HG02610 (cell line): Measurements from ENCODE around the gene SHISA2.

Source experiments
- ATAC-seq: cut with Tn5 transposase; IDR thresholded peaks from one replicate; pipeline ENCODE4 v1.9.1; 2021; ENCODE audit warnings: mild to moderate bottlenecking, moderate library complexity; ENCODE audit not compliant: unreplicated experiment

The SHISA2 gene

DNA sequence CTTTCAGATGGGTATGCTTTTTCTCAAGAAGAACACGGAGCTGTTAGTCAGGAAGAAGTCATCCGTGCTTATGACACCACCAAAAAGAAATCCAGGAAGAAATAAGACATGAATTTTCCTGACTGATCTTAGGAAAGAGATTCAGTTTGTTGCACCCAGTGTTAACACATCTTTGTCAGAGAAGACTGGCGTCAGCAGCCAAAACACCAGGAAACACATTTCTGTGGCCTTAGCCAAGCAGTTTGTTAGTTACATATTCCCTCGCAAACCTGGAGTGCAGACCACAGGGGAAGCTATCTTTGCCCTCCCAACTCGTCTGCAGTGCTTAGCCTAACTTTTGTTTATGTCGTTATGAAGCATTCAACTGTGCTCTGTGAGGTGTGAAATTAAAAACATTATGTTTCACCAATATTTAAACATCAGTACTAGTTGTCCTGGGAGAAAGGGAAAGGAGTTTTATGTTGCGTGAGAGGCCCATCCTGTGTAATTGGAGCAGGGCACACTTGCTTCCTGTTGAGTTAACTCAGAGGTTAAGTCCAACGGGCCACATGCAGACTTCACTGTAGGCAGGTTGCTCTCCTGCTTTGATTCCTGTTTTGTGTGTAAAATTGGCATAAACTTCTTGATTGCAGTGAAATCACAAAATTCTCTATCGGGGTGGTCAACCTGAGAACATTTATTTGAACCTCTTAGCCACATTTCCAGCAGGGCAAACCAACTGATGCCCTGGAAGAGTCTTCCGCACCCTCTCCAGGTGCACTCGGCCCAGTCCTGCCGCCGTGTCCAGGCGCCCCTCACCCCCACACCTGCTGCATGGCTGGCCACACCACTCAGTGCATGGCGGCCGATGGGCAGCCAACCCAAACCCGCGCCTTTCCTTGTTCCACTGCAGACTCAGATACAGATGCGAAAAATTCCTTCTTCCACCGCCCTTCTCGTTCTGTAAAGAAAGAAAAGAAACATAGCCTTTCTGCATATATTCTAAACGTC lies 31.6 kb downstream of the SHISA2 start:
- no peak for ATAC-seq

- ATAC-seq: no peak
These were observed 32.6 kb downstream of the SHISA2 start for GRCh38 chr13:26019251-26019650.

DNA sequence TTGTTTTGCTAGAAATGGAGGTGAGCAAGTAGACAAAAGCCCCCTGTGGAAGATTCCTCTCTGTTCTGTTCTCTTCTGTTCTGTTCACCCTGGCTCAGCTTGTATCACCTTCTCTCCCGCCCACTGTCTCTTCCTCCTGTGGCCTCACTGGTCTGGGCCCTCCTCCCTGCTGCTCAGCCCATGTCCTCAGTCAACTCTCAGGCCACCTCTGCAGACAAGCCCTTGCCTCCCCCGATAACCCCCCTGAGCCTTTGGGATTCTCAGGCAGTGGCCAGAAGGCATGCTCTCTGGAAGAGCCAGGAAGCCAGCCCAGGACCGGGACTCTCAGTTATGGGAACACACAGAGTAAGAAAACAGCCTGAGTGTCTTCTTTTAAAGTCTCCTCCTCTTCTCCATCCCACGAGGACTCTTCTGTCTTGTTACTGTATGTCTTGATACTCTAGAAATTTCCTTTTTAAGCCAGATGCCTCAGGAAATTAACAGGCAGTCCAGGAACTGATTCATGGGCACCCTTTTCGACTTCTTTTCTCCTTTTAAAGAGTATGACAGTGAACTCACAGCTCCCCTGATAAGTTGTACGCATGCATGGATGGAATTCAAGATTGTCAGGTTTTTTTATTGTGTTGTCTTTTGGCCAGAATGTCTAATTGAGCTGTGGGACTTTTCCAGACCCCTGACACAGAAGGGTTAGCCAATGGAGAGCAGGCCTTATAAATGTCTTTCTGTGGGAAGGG lies 33.7 kb downstream of the SHISA2 start:
- no peak for ATAC-seq

DNA sequence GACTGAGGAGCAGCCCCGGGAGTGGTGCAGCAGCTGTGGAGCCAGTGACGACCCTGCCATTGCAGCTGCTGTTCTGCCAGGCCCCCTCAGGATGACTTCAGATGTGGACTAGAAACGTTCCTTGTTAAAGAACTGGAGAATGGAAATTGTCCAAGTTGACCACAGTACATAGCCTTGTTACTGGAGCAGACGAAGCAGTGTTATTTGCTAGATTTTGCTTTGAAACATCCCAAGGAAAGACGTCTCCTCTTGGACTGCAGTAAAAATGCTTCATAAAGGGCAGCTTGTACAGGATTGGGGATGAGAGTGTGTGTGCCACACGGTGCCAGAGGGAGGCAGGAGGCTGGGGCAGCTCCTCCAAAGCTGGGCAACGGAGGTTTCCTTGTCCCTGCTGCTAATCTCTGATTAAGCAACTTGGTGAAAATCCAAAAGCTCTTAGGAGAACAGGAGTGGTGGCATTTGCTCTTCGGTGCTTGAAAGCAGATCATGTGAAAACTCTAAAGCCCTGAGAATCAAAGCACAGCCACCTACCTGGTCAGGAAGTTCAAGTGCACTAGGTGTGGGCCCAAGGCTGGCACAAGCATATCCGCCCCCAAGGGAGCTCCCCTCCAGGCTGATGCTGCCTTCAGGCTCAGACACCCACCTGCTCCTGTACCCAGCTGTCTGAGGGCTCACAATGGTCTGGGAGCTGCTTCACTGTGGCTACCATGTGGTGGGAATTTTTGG lies 34.5 kb downstream of the SHISA2 start:
- ATAC-seq: no peak

GRCh38 chr13:26016189-26016588 lies 35.6 kb downstream of the SHISA2 start:
- no peak for ATAC-seq

- no peak for ATAC-seq
These were observed 36.3 kb downstream of the SHISA2 start for GRCh38 chr13:26015271-26016125.

DNA sequence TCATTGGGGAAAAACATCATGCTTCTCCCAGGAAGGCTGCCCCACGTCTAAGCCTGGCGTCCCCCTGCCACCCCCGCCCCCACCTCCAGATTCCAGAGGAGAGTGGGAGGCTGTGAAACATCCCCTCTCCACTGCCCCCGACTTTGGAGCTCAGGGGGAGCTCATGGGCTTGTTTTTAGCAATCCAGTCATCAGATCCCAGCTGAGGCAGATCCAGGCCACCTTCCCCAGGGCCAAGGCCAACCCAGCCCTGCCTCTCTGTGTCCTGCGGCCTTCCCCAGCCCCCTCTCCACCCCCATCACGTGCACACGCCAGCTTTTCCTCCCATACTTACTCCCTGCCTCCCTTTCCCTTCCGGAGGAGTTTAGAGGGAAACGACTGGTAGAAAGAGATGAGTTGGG lies 38.8 kb downstream of the SHISA2 start:
- no peak for ATAC-seq

DNA sequence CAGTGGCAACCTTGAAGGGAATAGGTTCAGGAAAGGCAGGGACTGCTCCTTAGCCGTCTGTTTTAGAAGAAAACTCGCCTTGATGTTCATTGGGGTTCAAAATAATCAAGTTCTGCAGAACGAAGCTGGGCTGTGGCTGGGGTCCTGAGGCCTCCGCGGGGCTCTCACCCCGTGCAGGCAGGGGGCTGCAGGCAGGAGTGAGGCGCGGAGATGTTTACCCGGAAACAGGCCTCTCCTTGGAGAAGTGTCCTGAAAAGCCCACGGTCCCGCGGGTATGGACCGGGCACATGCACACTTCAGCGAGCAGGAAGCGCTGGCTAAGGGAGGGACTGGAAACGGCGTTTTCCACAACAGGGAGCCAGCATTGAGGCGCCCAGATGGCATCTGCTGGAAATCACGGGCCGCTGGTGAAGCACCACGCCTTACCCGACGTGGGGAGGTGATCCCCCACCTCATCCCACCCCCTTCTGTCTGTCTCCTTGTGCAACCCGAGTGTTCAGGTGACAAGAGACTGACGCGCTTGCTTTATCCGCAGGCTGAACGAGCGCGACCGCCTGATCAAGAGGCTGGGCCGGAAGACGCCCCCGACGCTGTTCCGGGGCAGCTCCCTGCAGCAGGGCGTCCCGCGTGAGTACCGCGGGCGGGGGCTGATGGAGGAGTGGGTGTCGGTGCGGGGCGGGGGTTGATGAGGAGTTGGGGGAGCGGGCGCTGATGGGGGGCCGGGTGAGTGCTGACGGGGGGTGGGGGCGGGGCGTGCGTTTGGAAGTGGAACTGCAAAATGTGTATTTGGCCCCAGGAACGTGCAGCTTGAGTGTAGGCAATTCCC lies 39.6 kb downstream of the SHISA2 start:
- no peak for ATAC-seq

DNA sequence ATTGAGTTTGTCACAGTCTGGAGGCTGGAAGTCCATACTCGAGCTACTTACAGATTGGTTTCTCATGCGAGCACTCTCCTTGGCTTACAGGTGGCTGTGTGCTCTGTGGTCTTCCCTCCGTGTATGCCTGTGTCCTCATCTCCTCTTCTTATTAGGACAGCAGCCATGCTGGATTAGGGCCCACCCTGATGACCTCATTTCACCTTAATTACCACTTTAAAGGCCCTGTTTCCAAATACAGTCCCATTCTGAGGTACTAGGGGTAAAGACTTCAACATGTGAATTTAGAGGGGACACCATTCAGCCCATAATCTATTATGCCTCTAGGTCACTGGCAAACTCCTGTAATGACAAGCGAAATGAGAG lies 40.6 kb downstream of the SHISA2 start:
- no peak for ATAC-seq

DNA sequence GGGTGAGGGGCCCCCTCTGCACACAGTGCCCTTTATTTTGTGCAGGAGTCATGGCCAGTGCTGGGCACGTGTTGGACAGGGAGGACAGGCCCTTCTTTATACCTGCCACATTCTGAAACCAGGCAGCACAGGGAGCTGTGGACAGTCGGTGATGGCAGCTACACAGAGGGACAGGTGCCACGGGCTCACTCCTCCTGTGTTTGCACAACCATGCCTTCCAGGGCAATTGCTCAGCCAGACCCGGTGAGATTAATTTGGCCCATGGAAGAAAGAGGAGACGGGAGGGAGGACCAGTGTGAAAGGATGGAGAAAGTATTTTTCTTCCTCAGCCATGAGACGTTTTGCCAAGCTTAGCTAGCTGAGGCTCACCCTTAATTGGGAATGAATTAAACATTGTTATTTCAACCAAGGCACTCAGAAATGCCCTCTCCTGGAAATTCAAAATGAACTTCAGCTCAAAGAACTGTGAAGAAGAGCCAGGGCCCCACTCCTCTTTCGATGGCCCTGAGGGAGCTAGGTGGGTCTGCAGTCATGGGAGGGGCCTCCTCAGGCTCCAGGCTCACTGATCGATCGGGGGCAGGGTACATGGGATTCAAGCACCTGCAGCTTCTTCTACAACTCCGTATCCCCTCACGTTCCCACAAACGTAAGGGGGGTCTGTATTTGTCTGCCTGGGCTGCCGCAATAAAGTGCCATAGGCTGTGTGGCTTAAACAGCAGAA lies 41.2 kb downstream of the SHISA2 start:
- no peak for ATAC-seq

DNA sequence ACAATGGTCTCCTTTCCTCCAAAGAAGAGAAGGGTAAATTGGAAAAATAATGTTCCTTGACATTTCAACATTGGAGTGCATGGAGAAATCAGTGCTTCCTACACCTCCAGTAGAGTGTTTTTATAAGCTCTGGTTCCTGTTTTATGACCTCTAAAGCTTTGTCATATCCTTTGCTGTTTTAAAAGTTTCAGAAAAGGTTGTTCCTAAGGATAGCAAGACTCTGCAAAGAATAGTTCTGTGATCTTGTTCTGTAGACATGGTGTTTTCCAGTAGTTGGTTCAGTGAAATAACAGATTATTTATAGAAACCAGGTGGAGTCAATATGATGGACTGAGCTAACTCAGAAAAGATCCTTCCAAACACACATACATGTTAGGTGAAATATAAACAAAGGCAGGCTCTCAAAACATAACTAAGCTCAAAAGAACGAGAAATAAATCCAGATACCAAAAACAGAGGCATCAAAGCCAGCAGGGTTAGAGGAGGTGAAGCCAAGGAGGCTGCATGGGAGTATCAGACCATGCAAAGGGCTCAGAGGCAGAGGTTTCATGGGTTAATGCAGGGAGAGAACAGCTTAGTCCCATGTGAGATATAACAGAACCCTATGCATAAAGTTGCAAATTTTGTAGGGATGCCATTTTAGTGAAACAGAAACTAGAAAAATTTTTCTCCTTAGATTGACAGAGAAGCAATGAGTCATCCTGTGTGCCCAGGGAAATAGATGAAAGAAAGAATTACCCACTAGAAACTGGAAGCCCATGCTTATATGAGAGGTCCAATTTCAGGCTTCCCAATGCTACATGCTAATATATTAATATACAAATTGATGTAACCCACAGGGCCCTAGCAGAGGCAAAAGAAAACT lies 44.3 kb downstream of the SHISA2 start:
- ATAC-seq: peak; percentile 58
